GM23248 (cell line): ENCODE measurements around the gene BCL11B.

Experiments used
- EZH2 ChIP-seq: fragments of 200-600 bp; sonication (generic); IDR thresholded peaks from 2 replicates; pipeline ENCODE4 v1.6.1; 2018; ENCODE audit warnings: antibody characterized with exemption, mild to moderate bottlenecking; ENCODE audit not compliant: insufficient read depth, poor library complexity, severe bottlenecking
- EZH2phosphoT487 ChIP-seq: fragments of 200-600 bp; sonication (generic); IDR thresholded peaks from 2 replicates; pipeline ENCODE4 v1.6.1; 2018; ENCODE audit warnings: antibody characterized with exemption, moderate library complexity, mild to moderate bottlenecking, low read depth; ENCODE audit not compliant: insufficient read depth

GRCh38 chr14:99272632-99272898 lies 568 bp upstream of the BCL11B start:
- TF ChIP-seq EZH2phosphoT487 (no peak), EZH2 (peak; percentile 30)
